NCI-H1105 (cell line): ENCODE data around the gene CXorf66.
"Not testable (repeated sequence)": the region's sequence is repeated elsewhere in the genome, so short reads cannot be mapped to it uniquely, and the experiment has no call there.

Experiments
- DNase-seq: peaks from one replicate; lab custom pipeline; 2025; lab: John Stamatoyannopoulos, UW

Gene CXorf66

GRCh38 chrX:139929876-139930275 lies 35.4 kb downstream of the CXorf66 start:
- no peak for DNase-seq

- no peak for DNase-seq
These were observed 40.6 kb downstream of the CXorf66 start for GRCh38 chrX:139924696-139925095.

- DNase-seq, result no peak
These were observed 41.1 kb downstream of the CXorf66 start for GRCh38 chrX:139924069-139924695.

DNA sequence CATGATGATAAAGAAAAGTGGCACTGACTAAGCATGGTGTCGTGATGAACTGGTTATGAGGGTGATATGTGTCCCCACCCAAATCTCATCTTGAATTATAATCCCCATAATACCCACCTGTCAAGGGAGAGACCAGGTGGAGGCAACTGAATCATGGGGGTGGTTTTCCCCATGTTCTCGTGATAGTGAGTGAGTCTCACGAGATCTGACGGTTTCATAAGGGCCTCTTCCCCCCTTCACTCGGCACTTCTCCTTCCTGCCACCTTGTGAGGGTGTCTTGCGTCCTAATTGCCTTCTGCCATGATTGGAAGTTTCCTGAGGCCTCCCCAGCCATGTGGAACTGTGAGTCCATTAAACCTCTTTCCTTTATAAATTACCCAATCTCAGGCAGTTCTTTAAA lies 44.2 kb downstream of the CXorf66 start:
- DNase-seq, result not testable (repeated sequence)

- no peak for DNase-seq
These were observed 45.0 kb downstream of the CXorf66 start for GRCh38 chrX:139920316-139920715.

DNA sequence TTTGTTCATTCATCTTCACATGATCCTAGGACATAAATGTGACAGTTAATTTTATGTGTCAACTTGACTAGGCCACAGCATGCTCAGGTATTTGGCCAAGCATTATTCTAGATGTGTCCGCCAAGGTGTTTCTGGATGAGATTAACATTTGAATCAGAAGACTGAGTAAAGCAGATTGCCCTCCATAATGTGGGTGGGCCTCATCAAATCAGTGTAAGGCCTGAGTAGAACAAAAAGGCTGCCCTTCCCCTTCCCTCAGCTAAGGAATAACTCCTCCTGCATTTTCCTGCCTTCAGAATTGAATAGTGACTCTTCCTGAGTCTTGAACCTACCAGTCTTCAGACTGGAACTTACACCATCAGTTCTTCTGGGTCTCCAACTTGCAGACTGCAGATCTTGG lies 50.9 kb downstream of the CXorf66 start:
- DNase-seq, result no peak

DNA sequence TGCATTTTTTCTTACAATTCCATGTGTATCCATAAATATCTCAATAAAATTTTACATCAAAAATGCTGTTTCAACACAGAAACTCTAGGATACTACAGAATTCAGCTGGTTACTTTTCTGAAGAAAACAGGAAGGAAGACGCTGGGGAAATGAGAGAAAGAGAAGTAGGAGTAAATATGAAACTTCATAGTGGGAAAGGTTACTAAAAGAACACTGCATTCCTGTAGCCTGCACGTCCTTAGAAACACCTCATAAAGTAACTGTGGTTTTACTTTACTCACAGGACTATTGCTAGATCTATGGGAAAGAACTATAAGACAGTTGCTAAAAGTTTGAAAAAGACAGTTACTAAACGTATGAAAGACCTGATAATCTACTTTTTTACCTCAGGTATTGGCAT lies 55.6 kb downstream of the CXorf66 start:
- DNase-seq, result no peak

GRCh38 chrX:139907078-139907477 lies 58.2 kb downstream of the CXorf66 start:
- DNase-seq, result no peak

GRCh38 chrX:139905743-139906142 lies 59.6 kb downstream of the CXorf66 start:
- DNase-seq, result no peak
